NCI-H345 treated with DMSO at 0.1 percent for 48 hours (cell line): ENCODE data around the gene THTPA.
A peak's percentile ranks its signal among the peaks of the same experiment; 100 is the strongest.

Source experiments
- DNase-seq: peaks from one replicate; lab custom pipeline; 2025; ENCODE audit not compliant: unreplicated experiment; lab: John Stamatoyannopoulos, UW

Gene THTPA

DNA sequence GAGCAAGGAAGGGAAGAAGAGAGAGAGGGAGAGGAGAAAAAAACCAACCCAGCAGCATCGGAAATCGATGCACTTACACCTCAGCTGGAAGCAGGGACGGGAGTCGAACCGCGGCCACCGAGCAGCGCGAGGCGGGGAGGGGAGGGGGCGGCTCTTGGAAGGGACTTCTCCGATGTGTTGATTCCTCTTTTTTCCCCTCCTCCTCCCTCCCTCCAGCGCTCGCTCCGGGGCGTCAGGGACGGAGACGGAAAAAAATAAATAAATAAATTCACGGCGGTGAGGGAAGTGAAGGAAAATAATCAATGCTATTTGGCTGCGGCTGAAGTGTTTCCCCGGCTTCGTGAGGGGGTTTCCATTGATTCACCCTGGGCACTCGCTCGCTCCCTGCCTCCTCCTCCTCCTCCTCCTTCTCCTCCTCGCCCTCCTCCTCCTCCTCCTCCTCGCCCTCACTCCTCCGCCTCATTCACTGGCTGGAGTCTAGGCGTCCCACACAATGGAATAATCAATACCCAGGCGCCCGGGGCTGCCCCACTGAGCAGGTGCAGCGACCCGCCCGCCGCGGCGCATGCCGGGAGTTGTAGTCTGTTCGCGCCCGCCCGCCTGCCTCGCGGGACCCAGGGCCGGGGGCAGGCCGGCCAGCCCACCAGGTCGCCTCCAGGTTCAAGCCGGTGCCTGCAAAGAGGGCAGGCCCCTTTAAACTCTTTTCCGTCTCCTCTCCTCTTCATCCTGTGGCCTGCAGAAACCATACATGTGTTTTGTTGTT lies 4.6 kb upstream of the THTPA start, which contains the start of gene ZFHX2:
Gene ZFHX2 (minus strand): TSS at position 500 of the 763 bp plus-strand sequence. CDS start 16,440 bp downstream, outside the sequence.
- peak; percentile 90 for DNase-seq

DNA sequence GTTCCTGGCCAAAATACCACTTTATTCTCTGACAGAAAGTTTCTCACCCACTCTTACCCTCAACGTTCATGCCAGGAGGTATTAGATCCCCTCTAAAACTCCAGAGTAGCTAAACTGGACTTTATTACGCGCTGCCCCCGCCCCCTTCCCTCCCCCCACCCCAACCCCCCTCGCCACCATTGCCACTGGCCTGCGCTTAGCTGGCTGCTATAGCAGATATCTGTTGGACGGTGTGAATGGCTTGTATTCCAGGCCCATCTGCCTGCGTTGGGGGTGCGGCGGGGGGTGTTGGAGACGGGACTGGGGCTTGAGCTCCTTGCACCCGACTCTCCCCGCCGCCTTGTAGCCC lies 564 bp upstream of the THTPA start:
- DNase-seq: no peak

DNA sequence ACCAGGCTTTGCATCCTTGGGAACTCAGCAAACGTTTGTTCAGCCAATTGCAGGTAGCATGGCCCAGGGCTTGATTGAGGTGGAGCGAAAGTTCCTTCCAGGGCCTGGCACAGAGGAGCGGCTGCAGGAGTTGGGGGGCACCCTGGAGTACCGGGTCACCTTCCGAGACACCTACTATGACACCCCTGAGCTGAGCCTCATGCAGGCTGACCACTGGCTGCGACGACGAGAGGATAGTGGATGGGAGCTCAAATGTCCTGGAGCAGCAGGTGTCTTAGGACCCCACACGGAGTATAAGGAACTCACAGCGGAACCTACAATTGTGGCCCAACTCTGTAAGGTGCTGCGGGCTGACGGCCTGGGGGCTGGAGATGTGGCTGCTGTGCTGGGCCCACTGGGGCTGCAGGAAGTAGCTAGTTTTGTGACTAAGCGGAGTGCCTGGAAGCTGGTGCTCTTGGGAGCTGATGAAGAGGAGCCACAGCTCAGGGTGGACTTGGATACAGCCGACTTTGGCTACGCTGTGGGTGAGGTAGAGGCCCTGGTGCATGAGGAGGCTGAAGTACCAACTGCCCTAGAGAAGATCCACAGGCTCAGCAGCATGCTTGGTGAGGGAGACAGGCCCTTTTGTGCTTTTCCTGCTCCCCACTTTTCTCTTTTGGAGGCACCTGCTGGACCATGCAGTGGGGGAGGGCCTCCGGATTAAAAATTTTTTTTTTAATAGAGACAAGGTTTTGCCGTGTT lies 799 bp downstream of the THTPA start:
- DNase-seq: no peak

DNA sequence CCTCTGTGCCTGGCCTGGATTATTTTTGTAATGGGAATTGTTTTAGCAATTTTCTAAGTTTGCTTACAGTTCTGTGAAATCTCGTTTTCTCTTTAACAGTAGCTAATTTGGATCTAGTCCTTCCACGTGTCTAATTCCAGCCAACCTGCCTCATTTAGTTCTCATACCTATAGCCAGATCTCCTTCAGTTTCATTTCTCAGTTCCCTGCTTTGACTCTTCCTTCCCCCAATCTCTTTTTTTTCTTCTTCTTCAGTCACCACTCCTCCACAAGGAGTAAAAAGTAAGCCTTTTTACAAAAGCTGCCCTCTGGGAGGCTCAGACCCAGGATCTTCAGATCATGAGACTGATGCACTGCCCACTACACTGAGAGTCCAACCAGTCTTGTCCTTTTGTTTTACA lies 1.4 kb downstream of the THTPA start:
- no peak for DNase-seq

DNA sequence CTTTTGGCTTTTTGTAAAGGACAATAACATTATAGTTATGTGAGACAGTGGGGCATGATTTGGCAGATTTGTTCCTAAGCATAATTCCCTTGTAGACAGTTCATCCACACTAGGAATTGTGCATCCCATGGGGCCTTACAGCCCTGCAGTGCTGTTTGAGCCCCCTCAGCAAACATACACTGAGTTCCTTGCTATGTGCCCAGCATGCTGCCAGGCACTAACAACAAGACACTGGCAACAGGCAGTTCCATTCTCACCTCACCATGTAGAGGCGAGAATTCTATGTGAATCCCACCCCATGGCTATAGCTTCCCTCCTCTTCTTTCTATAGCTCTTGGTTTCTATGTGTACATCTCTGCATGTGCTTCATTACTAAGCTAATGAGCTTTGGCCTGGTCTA lies 1.9 kb downstream of the THTPA start:
- DNase-seq: no peak

DNA sequence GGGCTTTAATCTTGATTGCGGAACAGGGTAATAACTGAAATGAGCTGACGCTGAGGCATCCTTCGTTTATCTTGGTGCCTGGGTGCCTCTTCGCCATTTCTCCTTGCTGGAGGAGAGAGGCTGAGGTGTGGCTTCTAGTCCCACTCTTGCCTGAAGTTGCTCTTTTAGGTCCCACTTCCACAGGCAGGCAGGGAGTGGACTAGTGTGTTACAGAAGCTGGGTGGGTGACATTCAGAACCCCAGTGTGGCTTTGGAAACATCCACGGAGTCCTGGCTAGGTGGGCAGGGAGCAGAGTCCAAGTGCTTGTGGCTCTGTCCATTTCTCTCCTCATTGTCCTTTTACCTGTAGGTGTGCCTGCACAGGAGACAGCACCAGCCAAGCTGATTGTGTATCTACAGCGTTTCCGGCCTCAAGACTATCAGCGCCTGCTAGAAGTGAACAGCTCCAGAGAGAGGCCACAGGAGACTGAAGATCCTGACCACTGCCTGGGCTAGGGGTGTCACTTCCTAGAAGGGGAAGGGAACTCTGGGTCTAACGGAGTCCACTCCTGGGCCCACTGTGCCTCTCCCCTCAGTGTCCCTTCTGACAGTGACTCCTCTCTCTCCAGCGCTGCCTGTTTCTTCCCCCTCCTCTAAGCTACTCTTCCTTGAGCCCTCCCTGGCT lies 2.4 kb downstream of the THTPA start:
- DNase-seq: no peak

DNA sequence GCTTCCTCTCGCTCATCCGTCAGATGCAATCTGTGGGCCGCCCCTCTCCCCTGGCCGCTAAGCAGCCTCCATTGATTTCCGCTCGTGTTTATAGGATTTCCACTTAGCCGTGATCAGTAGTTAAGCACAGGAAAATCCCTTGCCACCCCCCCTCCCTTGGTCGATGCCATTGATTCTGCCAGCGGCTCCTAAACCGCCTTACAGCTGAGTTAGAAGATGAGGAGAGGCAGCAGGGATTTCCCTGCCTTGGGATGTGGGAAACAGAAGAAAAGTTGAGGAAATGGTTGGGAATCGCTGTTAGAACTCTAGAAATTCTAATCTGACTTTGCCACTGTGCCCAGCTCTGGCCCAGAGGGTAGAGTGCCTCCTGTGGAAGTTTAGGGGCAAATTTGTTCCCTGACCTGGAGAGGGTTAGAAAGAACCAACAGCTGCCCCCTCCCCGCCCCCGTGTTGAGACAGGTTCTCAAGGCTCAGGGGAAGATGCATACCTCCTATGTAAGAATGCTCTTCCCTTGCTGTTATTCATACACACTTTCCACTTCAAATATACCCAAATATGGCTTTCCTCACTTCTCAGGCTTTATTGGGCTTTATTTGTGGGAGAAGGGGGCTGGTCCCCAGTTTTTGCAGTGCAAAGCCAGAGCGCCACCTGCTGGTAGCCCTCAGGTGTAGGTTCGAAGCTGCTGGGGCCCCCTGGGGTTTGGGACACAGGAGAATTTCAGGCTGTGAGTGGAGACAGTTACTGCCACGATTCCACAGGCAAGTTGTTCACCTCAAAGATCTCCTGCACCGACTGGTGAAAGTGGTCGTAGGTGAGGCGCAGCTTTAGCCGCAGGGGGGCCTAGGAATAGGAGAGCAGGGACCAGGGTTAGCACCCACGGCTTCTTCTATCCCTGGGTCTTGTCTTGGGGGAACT lies 3.2 kb downstream of the THTPA start:
- peak; percentile 32 for DNase-seq

DNA sequence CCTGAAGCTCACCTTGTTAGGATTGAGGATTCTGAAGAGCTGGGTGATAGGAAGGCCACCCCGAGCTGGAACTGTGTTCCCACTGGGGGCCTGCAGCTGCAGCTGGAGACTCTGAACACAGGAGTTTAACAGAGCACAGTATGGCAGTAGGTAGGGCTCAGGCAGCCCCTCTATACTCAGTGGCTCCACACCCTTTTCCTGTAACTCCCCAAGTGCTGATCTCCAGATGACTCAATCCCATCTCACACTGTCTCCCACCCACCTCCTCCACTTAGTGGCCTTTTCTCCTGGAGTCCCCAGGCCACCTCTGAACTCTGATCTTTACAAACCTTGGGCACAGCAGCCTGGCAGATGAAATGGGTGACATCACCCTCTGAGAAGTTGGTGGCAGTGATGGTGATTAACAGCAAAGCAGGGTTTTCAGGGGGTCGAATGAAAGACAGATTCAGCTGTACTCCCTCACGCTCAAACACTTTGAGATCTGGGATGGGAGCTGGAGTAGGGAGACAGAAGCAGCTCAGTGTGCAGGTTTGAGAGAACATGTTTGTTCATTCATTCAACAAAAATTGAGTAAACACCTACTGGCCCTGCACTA lies 4.0 kb downstream of the THTPA start:
- DNase-seq: no peak

DNA sequence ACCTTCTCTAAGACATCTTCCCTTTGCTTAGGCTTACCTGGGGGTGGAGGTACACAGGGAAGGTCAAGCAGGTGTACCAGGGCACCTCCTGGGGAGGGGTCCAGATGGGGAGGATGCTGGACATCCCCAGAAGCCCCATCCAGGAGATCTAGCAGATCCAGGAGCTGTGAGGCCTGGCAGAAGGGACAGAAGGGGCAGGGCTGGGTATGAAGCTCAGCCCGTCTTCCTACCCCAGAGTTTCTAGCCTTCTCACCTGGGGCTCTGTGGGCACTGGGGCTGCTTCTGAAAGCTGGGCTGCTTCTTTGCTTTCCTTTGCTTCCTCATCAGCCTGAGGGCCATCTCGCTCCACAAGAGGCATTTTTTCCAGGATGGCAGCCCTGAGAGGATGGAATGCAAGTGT lies 5.2 kb downstream of the THTPA start:
- no peak for DNase-seq

DNA sequence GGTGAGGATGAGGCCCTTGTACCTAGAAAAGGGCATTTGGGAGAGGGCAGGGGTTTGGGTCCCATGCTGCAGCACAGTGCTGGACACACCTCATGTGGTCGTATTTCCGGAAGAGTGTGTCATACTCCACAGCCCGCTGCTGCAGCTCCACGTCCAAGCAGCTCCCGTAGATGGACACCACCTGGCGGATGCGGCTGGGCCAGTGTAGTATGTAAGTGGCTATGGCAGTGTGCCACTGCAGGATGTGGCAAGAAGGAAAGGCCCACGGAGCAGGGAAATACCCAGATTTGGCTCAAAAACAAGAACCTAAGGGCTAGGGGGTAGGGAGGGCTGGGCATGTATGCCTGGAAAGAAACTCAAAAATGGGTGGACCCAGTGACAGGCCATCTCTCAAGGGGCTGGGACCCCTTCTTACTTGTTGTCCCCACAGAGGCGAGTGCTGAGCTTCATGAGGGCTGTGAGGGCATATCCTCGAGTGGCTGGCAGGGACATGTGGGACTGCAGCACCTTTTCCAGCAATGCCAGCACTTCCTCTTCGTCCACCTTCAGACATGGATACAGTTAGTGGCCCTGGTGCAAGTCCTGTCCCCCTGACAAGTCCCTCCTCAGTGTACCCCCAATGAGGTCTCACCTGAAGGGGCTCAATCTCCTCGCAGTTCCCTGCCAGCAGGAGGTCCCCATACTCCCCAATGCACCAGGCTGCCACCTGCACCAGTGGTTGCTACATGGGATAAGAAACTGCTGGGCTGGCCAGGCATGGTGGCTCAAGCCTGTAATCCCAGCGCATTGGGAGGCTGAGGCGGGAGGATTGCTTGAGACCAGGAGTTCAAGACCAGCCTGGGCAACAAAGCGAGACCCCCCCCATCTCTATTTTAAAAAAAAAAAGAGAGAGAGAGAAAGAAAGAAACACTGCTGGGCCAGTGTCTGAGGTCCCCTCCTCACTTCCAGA lies 6.1 kb downstream of the THTPA start:
- no peak for DNase-seq

DNA sequence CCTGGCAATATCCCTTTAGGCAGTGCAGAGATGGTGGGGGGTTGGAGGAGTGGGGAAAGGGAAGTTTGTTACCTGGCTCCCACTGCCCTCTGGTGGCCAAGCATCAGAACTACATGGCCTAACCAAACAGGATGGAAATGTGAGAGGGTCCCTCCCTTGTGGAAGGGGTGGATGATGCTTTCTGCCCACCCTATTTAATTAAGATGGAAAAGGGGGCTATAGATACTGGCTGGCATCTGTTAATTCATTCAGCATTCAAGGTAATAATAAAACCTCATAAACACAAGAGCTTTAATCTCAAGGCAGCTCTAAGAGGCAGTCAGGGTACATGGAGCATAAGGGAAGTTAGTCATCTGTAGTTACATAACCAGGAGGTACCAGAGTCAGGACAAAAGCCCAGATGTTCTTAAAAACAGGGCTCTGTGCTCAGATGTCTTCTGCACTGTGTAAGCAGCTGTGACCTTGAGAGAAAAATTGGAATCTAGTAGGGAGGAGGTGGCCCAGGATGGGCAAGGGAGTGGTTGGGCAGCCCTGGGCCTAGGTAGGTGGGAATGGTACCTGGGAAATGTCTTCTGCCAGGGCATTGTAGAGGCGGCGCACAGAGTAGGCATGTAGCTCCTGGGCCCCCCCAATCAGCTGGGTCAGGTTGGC lies 6.9 kb downstream of the THTPA start:
- DNase-seq: peak; percentile 45

DNA sequence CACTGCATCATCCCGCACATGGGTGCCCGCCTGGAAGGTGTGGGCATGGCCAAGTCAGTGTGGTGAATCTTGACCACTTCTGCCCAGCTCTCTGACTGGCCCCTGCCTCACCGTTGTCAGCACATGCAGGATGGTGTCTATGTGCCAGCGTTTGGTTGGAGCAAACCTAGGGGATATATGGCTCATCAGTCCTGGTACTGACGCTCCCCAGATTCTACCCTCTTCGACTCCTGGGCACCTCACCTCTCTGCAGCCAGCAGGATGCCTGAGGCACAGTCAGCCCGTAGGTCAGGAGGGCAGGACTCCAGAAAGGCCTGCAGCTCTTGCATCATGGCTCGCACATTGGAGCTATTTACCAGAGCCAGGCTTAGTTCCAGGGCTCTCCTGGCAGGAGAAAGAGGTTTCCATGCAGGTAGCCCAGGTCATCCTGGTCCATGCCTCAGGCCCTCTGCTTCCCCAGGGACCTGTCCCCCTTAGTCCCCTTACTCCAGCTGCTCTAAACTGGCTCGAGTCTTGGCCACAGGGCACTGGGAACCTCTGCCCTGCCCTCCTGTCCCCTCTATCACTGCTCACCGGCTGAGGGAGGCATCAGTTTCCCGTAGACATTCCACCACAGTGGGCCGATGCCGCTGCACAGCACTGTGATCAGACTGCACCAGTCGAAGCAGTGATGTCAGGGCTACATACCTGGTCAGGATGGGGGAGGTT lies 7.6 kb downstream of the THTPA start:
- DNase-seq: no peak

DNA sequence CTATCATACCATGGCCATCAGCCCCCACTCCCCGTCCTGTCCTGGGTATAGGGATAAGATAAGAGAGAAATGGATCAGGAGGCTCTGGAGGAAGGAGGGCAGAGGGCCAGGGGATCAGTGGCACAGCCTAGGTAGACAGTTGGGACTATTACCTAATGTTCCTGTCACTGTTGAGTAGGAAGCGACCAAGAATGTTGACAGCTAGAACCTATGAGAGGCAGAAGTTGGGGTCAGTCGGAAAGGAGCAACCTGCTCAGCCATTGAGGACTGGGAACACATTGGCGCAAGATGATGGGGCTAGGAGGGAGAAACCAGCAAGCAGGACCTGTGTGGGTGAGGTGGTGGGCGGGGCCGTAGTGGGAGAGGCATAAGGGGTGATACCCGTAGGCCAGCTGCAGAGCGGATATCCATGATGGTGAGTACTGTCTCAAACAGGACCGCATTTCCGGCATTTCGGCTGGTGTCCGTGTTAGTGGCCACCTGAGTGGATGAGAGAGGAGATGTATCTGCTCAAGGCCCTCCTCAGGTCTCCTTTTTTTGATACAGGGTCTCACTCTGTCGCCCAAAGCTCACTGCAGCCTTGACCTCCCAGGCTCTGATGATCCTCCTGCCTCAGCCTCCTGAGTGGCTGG lies 8.2 kb downstream of the THTPA start:
- DNase-seq: no peak

DNA sequence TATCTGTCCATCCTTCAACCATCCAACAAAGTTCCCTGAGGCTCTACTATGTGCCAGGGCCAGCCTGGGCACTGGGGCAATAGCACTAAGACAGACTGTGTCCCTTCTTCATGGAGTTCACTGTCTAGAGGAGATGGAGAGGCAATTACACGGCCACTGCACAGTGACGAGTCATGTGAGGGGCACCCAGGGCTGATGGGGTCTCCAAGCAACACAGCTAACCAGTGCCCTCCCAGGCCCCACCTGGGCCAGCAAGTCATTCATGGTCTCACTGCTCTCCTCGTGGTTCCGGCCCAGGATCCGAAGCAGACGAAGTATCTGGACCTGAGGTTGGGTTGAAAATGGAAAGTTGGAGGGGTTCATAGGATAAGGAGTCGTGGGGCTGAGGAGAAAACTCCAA lies 8.8 kb downstream of the THTPA start:
- no peak for DNase-seq

DNA sequence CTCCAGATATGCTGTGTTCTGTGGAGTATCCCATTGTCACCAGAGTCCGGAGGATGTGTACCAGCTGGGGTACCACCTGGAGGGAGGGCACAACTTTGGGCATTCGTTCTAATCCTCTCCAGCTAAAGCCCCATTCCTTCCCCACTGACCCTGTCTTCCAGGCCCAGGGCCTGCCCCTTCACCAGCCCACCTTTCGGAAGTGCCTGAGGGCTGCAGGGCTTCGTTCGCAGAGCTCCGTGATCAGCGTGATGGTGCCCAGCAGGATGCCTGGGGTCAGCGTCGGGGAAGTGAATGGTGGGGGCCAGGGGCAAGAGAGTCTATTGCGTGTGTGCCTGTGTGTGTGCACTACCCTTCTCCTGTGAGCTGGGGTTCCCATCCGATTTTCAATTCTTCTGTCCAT lies 9.6 kb downstream of the THTPA start:
- no peak for DNase-seq

DNA sequence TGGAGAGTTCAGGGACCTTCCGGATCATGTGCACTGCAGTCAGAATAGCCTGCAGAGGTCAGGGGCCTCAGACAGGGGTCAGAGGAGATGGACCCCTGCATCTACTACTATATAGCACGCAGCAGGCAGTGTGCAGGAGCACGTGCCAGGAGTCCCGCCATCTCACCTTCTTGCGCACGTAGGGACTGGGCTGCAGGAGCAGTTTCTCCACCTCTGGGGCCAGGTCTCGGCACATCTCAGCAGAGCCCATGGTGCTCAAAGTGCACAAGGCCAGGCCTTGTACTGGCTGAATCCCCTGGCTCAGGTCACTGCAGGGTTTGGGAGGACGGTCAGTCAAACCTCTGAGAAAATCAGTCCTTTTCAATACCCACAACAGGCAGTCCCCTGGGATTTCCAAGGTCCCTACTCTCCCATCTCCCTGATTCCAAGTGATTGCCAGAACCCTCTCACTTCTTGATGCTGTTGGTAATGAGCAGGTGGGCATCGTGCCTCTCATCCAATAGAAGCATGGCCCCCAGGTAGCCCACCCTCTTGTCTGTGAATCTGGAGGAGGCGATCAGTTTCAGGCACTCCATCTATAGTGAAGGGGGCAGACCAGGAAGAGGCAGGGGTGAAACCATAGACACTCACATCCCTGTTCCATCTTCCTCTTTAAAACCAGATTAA lies 10.2 kb downstream of the THTPA start:
- no peak for DNase-seq

DNA sequence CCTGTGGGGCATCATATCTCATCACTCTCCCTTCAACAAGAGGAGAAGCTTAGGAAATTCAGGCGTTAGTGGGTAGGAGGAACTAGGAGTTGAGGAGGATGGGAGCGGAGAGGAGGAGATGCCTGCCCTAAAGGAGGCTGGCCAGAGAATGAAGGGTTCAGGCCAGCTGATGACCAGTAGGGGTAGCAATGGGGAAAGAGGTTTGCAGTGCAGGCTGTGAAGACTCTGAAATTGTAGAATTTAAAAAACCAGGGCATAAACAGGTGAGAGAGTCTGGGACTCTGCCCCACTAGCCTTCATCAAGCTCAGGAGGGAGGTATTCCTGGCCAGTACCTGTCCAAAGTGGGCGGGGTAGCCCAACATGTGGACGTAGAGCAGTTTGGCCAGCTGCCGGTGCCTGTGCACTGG lies 10.7 kb downstream of the THTPA start:
- DNase-seq: no peak
